T-helper 1 cell treated with Interleukin-12 subunit alpha and Interleukin-12 subunit beta and Interleukin-4 antibody, amounts not matched to agents 30 μg/mL and 1 μg/mL, for 36 hours (primary cell): ENCODE data around the gene ACMSD.
"Not testable (repeated sequence)": the region's sequence is repeated elsewhere in the genome, so short reads cannot be mapped to it uniquely, and the experiment has no call there.

ENCODE experiments used
- H3K27ac Mint-ChIP-seq: one replicate; pipeline ENCODE4 v1.8.0; 2021; ENCODE audit warnings: mild to moderate bottlenecking, mixed read lengths
- H3K27me3 Mint-ChIP-seq: one replicate; pipeline ENCODE4 v1.8.0; 2021; ENCODE audit warnings: low read depth, mixed read lengths
- H3K36me3 Mint-ChIP-seq: one replicate; pipeline ENCODE4 v1.8.0; 2021; ENCODE audit warnings: low read depth, mixed read lengths
- H3K4me1 Mint-ChIP-seq: one replicate; pipeline ENCODE4 v1.8.0; 2021; ENCODE audit warnings: low read depth, mixed read lengths
- H3K4me3 Mint-ChIP-seq: one replicate; pipeline ENCODE4 v1.8.0; 2021; ENCODE audit warnings: mild to moderate bottlenecking, moderate library complexity, mixed read lengths
- H3K9me3 Mint-ChIP-seq: one replicate; pipeline ENCODE4 v1.8.0; 2021; ENCODE audit warnings: mixed read lengths

Gene ACMSD

GRCh38 chr2:134835471-134835870 lies 2.9 kb upstream of the ACMSD start:
- H3K27me3 Mint-ChIP-seq = peaks cover 4% of the 10 kb centered on the region
- no peaks in the 10 kb centered on the region for H3K4me1 Mint-ChIP-seq
- H3K9me3 Mint-ChIP-seq = no peaks in the 10 kb centered on the region
- H3K36me3 Mint-ChIP-seq = no peaks in the 10 kb centered on the region
- no peak overlapping the region for H3K27ac Mint-ChIP-seq
- no peak overlapping the region for H3K4me3 Mint-ChIP-seq

DNA sequence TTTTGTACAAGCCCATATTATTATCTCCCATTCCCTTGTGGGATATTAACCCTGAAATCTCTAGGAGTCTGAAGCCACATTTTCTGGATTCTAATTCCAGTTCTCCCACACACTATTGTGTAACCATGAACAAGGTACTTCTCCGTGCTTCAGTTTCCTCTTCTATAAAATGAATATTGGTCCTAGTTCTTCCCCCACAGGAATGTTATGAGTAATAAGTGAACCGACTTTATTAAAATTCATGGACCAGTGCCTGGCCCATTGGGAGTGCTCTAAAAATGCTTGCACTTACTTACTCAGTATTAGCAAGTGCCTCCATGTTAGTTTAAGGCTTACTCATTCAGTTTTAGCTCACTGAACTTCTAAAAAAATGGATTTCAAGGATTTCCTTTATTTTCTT lies 1.4 kb upstream of the ACMSD start:
- H3K27me3 Mint-ChIP-seq = peaks cover 4% of the 10 kb centered on the region
- no peak overlapping the region for H3K4me3 Mint-ChIP-seq
- H3K27ac Mint-ChIP-seq = no peak overlapping the region
- no peaks in the 10 kb centered on the region for H3K9me3 Mint-ChIP-seq
- no peaks in the 10 kb centered on the region for H3K36me3 Mint-ChIP-seq
- no peaks in the 10 kb centered on the region for H3K4me1 Mint-ChIP-seq

DNA sequence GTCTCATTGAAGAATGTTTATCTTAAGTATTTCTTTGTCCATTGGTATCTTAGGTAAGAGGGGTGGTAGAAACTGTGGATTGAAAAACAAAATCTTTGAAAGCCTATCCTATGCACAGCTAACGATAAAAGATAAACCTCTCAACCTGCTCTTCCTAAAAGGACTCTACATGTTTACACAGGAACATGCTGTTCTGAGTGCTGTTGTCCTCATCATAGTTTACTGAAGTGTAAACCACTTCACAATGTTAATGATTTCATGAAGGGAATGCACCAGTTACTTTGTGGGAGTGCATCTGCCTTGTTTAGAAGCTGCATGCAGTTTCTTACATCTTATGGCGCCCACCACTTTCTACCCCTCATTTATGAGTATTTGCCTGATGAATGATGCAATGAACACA lies 1.2 kb downstream of the ACMSD start:
- Mint-ChIP-seq H3K4me1 (no peaks in the 10 kb centered on the region), H3K9me3 (no peaks in the 10 kb centered on the region), H3K27me3 (peaks cover 4% of the 10 kb centered on the region), H3K4me3 (no peak overlapping the region), H3K36me3 (no peaks in the 10 kb centered on the region), H3K27ac (no peak overlapping the region)

- H3K4me1 Mint-ChIP-seq = no peaks in the 10 kb centered on the region
- no peak overlapping the region for H3K27ac Mint-ChIP-seq
- H3K4me3 Mint-ChIP-seq = no peak overlapping the region
- peaks cover 4% of the 10 kb centered on the region for H3K27me3 Mint-ChIP-seq
- H3K9me3 Mint-ChIP-seq = peaks cover 7% of the 10 kb centered on the region
- H3K36me3 Mint-ChIP-seq = no peaks in the 10 kb centered on the region
These were observed 4.6 kb downstream of the ACMSD start for GRCh38 chr2:134842930-134843490.

- no peaks in the 10 kb centered on the region for H3K4me1 Mint-ChIP-seq
- peaks cover 7% of the 10 kb centered on the region for H3K9me3 Mint-ChIP-seq
- H3K27ac Mint-ChIP-seq = no peak overlapping the region
- no peak overlapping the region for H3K4me3 Mint-ChIP-seq
- no peaks in the 10 kb centered on the region for H3K27me3 Mint-ChIP-seq
- no peaks in the 10 kb centered on the region for H3K36me3 Mint-ChIP-seq
These were observed 5.6 kb downstream of the ACMSD start for GRCh38 chr2:134843968-134844367.

GRCh38 chr2:134845028-134845427 lies 6.6 kb downstream of the ACMSD start:
- Mint-ChIP-seq H3K4me3 (no peak overlapping the region), H3K27me3 (no peaks in the 10 kb centered on the region), H3K9me3 (peaks cover 7% of the 10 kb centered on the region), H3K27ac (no peak overlapping the region), H3K36me3 (no peaks in the 10 kb centered on the region), H3K4me1 (no peaks in the 10 kb centered on the region)

DNA sequence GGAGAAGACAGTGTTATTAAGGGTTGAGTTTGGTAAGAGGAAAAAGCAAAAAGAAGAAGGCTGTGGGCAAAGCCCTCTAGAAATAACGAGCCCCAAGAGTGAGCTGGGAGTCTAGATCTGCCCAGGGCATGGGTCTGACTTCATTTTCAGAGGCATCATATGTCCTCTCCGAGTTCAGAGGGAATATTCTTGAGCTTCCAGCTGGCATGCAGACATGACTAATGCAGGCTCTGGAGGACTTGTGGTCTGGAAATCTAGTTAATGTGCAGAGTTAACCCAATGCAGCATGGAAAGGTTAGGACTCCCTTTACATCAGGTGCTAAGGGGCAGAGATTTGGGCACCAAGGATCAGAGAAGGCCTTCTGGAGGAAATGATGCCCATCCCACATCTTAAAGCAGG lies 7.3 kb downstream of the ACMSD start:
- no peak overlapping the region for H3K4me3 Mint-ChIP-seq
- no peak overlapping the region for H3K27ac Mint-ChIP-seq
- H3K36me3 Mint-ChIP-seq = no peaks in the 10 kb centered on the region
- H3K9me3 Mint-ChIP-seq = peaks cover 7% of the 10 kb centered on the region
- H3K4me1 Mint-ChIP-seq = no peaks in the 10 kb centered on the region
- H3K27me3 Mint-ChIP-seq = no peaks in the 10 kb centered on the region

- no peak overlapping the region for H3K4me3 Mint-ChIP-seq
- H3K27me3 Mint-ChIP-seq = no peaks in the 10 kb centered on the region
- H3K9me3 Mint-ChIP-seq = peaks cover 7% of the 10 kb centered on the region
- H3K4me1 Mint-ChIP-seq = no peaks in the 10 kb centered on the region
- H3K27ac Mint-ChIP-seq = no peak overlapping the region
- no peaks in the 10 kb centered on the region for H3K36me3 Mint-ChIP-seq
These were observed 7.8 kb downstream of the ACMSD start for GRCh38 chr2:134846213-134846612.

- H3K9me3 Mint-ChIP-seq, H3K27ac Mint-ChIP-seq, H3K36me3 Mint-ChIP-seq, H3K4me3 Mint-ChIP-seq, H3K4me1 Mint-ChIP-seq, H3K27me3 Mint-ChIP-seq: not testable (repeated sequence)
These were observed 9.2 kb downstream of the ACMSD start for GRCh38 chr2:134847582-134847981.

DNA sequence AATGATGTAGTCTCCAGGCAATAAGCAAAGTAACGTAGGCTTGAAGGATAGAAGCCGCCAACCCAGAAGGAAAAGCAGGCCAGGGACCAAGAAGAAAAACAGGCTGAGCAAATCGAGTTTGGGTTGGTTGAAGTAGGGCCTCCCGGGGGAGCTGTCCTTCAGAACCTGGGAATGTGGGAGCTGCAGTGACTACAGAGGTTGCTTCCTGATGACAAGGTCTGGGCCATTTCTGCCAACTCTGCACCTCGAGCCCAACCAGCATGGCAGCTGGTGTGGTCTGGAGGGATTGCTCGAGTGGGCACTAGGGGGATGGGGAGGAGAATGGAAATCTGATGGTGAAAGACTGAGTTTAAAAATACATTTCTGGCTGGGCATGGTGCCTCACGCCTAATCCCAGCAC lies 14.1 kb downstream of the ACMSD start:
- no peaks in the 10 kb centered on the region for H3K4me1 Mint-ChIP-seq
- no peaks in the 10 kb centered on the region for H3K36me3 Mint-ChIP-seq
- no peaks in the 10 kb centered on the region for H3K27me3 Mint-ChIP-seq
- H3K4me3 Mint-ChIP-seq = no peak overlapping the region
- H3K9me3 Mint-ChIP-seq = no peaks in the 10 kb centered on the region
- no peak overlapping the region for H3K27ac Mint-ChIP-seq

- H3K27me3 Mint-ChIP-seq = no peaks in the 10 kb centered on the region
- H3K9me3 Mint-ChIP-seq = no peaks in the 10 kb centered on the region
- H3K4me3 Mint-ChIP-seq = no peak overlapping the region
- H3K4me1 Mint-ChIP-seq = no peaks in the 10 kb centered on the region
- H3K27ac Mint-ChIP-seq = no peak overlapping the region
- no peaks in the 10 kb centered on the region for H3K36me3 Mint-ChIP-seq
These were observed 17.3 kb downstream of the ACMSD start for GRCh38 chr2:134855709-134856108.

GRCh38 chr2:134858245-134858644 lies 19.8 kb downstream of the ACMSD start:
- no peaks in the 10 kb centered on the region for H3K36me3 Mint-ChIP-seq
- H3K9me3 Mint-ChIP-seq = no peaks in the 10 kb centered on the region
- H3K27ac Mint-ChIP-seq = no peak overlapping the region
- H3K4me3 Mint-ChIP-seq = no peak overlapping the region
- no peaks in the 10 kb centered on the region for H3K27me3 Mint-ChIP-seq
- H3K4me1 Mint-ChIP-seq = no peaks in the 10 kb centered on the region

- H3K9me3 Mint-ChIP-seq = no peaks in the 10 kb centered on the region
- H3K27me3 Mint-ChIP-seq = no peaks in the 10 kb centered on the region
- no peaks in the 10 kb centered on the region for H3K36me3 Mint-ChIP-seq
- no peaks in the 10 kb centered on the region for H3K4me1 Mint-ChIP-seq
- no peak overlapping the region for H3K27ac Mint-ChIP-seq
- H3K4me3 Mint-ChIP-seq = no peak overlapping the region
These were observed 22.8 kb downstream of the ACMSD start for GRCh38 chr2:134861173-134861572.

DNA sequence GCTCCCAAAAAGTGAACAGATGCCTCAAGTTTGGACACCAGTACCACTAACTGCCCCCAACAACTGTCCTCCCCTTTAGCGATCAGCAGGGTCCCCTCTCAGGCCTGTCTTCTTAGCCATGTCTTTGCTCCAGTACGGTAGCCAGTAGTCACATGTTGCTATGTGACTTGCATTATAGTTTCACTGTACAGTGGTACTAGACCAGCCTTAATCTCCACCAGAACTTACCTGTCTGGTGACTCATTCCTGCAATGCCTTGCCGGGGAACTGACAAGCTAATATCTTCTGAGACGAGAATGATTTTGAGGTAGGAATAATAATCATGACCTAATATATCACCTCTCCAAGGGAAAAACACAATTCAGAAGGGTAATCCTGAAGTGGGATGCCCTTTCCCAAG lies 23.7 kb downstream of the ACMSD start:
- Mint-ChIP-seq H3K9me3 (no peaks in the 10 kb centered on the region), H3K4me3 (no peak overlapping the region), H3K4me1 (no peaks in the 10 kb centered on the region), H3K36me3 (no peaks in the 10 kb centered on the region), H3K27ac (no peak overlapping the region), H3K27me3 (no peaks in the 10 kb centered on the region)

DNA sequence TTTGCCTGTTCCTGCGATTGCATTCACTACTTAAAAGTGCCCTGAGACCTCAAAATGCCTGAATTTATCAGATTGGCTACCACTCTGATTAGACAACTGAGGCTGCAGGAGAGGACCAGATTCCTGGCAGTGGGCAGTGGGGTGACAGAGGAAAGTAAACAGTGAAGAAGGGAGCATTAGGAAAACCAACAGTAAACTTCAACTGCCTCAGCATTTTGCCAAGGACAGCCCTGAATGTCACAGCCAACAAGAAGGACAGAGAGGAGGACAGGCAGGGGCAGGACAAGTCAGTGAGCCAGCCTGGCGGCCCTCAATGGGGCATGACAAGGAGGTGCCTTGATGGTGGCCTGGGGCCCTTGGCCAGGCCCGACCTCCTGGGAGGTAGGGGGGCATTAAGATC lies 24.3 kb downstream of the ACMSD start:
- Mint-ChIP-seq H3K27ac (no peak overlapping the region), H3K27me3 (no peaks in the 10 kb centered on the region), H3K4me1 (no peaks in the 10 kb centered on the region), H3K36me3 (no peaks in the 10 kb centered on the region), H3K4me3 (no peak overlapping the region), H3K9me3 (no peaks in the 10 kb centered on the region)

- no peaks in the 10 kb centered on the region for H3K36me3 Mint-ChIP-seq
- no peaks in the 10 kb centered on the region for H3K4me1 Mint-ChIP-seq
- no peaks in the 10 kb centered on the region for H3K9me3 Mint-ChIP-seq
These were observed 25.0 kb downstream of the ACMSD start for GRCh38 chr2:134863446-134863845.

More at GRCh38 chr2:134863446-134863845, 25.0 kb downstream of the ACMSD start:
- Mint-ChIP-seq H3K27me3 (no peaks in the 10 kb centered on the region), H3K4me3 (no peak overlapping the region), H3K27ac (no peak overlapping the region)
